ENCODE measurements around the gene IRX2.

- TF ChIP-seq CTCF (conservative IDR thresholded peaks at IDR 0.05; ENCODE audit: low read depth, low read length) (no peak), POLR2A (IDR thresholded peaks at IDR 0.05; ENCODE audit: low read depth, low read length) (no peak), FOS (IDR thresholded peaks at IDR 0.05; ENCODE audit: low read depth, low read length) (no peak), MAFK (IDR thresholded peaks at IDR 0.05; ENCODE audit: low read depth, low read length) (no peak), CHD1 (IDR thresholded peaks at IDR 0.05; ENCODE audit: low read depth, low read length) (no peak), SMC3 (IDR thresholded peaks at IDR 0.05; ENCODE audit: low read depth, low read length) (no peak), RFX5 (IDR thresholded peaks at IDR 0.05; ENCODE audit: low read depth, low read length) (no peak)
- TF ChIP-seq, protein P1, sequence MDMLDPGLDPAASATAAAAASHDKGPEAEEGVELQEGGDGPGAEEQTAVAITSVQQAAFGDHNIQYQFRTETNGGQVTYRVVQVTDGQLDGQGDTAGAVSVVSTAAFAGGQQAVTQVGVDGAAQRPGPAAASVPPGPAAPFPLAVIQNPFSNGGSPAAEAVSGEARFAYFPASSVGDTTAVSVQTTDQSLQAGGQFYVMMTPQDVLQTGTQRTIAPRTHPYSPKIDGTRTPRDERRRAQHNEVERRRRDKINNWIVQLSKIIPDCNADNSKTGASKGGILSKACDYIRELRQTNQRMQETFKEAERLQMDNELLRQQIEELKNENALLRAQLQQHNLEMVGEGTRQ (IDR thresholded peaks at IDR 0.05; ENCODE audit: low read depth, low read length), result no peak
Measured at GRCh38 chr5:2800035-2800434, 48.6 kb upstream of the IRX2 start.
